Activated B cell treated with CpG ODN at 0.5 μM for 24 hours (primary cell): ENCODE measurements around the gene HIBADH. TPM values are rescaled to one million over a fixed set of nuclear protein-coding genes. Genes with fewer than 3 reads are reported as not detected.

Experiments used
- ATAC-seq: fragments of 200-7000 bp; cut with Tn5 transposase; one replicate; pipeline ENCODE4 v1.10.0; 2021; ENCODE audit warnings: low read depth, mild to moderate bottlenecking, moderate library complexity
- CTCF ChIA-PET: fragments of 350-600 bp; sonication (Branson Sonifier 250); formaldehyde crosslinking; loops from one replicate; lab custom pipeline; 2021; ENCODE audit warnings: antibody characterized with exemption; lab: Charles Lee
- POLR2A ChIA-PET: fragments of 350-600 bp; sonication (Branson Sonifier 250); formaldehyde crosslinking; loops from one replicate; lab custom pipeline; 2021; ENCODE audit warnings: antibody characterized with exemption; lab: Charles Lee
- DNase-seq: peaks from one replicate; pipeline ENCODE4 v3.0.0; 2022
- H3K27ac Mint-ChIP-seq: one replicate; pipeline ENCODE4 v1.8.0; 2020; ENCODE audit warnings: mixed read lengths
- H3K27me3 Mint-ChIP-seq: one replicate; pipeline ENCODE4 v1.8.0; 2021; ENCODE audit warnings: mixed read lengths
- H3K36me3 Mint-ChIP-seq: one replicate; pipeline ENCODE4 v1.8.0; 2021; ENCODE audit warnings: low read depth, mixed read lengths
- H3K4me1 Mint-ChIP-seq: one replicate; pipeline ENCODE4 v1.8.0; 2021; ENCODE audit warnings: mixed read lengths
- H3K4me3 Mint-ChIP-seq: one replicate; pipeline ENCODE4 v1.8.0; 2020; ENCODE audit warnings: mild to moderate bottlenecking, mixed read lengths
- H3K9me3 Mint-ChIP-seq: one replicate; pipeline ENCODE4 v1.8.0; 2020; ENCODE audit warnings: mixed read lengths
- intact Hi-C: fragments of 100-400 bp; cut with micrococcal nuclease; formaldehyde crosslinking; loops from one replicate; pipeline ENCODE4 v1.15.1; 2024
- total RNA-seq: library from RNA; stranded (reverse); gene quantifications from 2 replicates; pipeline ENCODE4 v1.2.3, GENCODE V29; 2022
- TF ChIP-seq, protein P1 (sequence below): fragments of 200-600 bp; IDR thresholded peaks from one replicate; pipeline ENCODE4 v1.8.0; 2022; ENCODE audit warnings: antibody characterized with exemption, mild to moderate bottlenecking

Gene HIBADH
- total RNA-seq, 1 donor from 2014 or later, result 9.8 TPM

DNA sequence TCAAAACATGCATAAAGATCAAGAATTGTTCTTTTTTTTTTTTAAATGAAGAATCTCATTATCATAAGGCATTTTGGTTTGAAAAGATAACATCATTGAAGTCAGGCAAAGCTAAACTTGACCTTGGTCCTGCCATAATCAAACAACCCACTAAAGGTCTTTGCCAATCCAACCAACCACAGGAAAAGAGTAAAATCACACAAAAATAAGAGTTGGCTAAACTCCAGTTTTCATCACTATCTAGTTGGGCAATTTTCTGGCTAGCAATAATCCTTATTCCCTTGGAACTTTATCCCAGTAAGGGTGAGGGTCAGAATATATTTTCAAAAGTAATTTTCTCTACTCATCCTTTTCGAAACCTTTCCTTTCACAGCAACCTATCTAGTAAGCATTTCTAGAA, 62.4 kb downstream of the HIBADH start:
- TF ChIP-seq, protein P1, sequence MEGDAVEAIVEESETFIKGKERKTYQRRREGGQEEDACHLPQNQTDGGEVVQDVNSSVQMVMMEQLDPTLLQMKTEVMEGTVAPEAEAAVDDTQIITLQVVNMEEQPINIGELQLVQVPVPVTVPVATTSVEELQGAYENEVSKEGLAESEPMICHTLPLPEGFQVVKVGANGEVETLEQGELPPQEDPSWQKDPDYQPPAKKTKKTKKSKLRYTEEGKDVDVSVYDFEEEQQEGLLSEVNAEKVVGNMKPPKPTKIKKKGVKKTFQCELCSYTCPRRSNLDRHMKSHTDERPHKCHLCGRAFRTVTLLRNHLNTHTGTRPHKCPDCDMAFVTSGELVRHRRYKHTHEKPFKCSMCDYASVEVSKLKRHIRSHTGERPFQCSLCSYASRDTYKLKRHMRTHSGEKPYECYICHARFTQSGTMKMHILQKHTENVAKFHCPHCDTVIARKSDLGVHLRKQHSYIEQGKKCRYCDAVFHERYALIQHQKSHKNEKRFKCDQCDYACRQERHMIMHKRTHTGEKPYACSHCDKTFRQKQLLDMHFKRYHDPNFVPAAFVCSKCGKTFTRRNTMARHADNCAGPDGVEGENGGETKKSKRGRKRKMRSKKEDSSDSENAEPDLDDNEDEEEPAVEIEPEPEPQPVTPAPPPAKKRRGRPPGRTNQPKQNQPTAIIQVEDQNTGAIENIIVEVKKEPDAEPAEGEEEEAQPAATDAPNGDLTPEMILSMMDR, result no peak
- DNase-seq (no peak), ATAC-seq (no peak)
- intact Hi-C loops, result no loop called here
- ChIA-PET CTCF (no interaction called here), POLR2A (no interaction called here)
- H3K36me3 Mint-ChIP-seq, result peaks cover 4% of the 10 kb centered on the region
- no peaks in the 10 kb centered on the region for H3K9me3 Mint-ChIP-seq
- no peak overlapping the region for H3K4me3 Mint-ChIP-seq
- no peak overlapping the region for H3K27ac Mint-ChIP-seq
- H3K27me3 Mint-ChIP-seq, result no peaks in the 10 kb centered on the region
- no peaks in the 10 kb centered on the region for H3K4me1 Mint-ChIP-seq

DNA sequence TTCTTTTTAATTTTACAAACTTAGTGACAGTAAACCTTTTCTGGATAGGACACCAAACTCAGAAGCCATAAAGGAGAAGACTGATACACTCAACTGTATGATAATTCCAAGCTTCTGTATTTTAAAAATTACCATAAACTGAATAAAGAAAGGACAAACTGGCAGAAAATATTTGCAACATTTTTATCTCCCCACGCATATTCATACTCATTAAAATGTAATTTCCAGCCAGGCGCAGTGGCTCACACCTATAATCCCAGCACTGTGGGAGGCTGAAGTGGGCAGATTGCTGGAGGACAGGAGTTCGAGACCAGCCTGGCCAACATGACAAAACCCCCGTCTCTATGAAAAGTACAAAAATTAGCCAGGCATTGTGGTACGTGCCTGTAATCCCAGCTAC, 67.7 kb downstream of the HIBADH start:
- DNase-seq (no peak), ATAC-seq (no peak)
- no peaks in the 10 kb centered on the region for H3K4me1 Mint-ChIP-seq
- peaks cover 4% of the 10 kb centered on the region for H3K27me3 Mint-ChIP-seq
- H3K9me3 Mint-ChIP-seq, result no peaks in the 10 kb centered on the region
- intact Hi-C loops, result no loop called here
- POLR2A ChIA-PET, result no interaction called here
- H3K4me3 Mint-ChIP-seq, result no peak overlapping the region
- CTCF ChIA-PET, result no interaction called here
- no peak overlapping the region for H3K27ac Mint-ChIP-seq
- TF ChIP-seq, protein P1, result no peak
- peaks cover 10% of the 10 kb centered on the region for H3K36me3 Mint-ChIP-seq

DNA sequence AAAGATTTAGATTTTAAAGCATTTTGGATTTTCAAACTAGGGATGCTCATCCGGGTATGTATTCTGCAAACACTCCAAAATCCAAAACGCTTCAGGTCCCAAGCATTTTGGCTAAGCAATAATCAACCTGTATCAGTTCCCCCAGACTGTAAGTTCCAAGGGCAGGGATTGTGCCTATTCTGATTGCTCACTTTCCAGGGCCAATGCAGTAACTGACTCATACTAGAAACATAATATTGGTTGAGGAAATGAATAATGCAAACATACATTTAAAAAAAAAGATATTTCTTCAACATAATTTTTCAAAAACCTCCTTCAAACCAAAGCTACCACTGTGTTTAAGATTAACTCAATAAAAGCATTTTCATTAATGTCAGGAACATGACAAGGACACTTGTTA, 69.5 kb downstream of the HIBADH start:
- TF ChIP-seq, protein P1, result no peak
- Mint-ChIP-seq H3K27me3 (peaks cover 5% of the 10 kb centered on the region), H3K36me3 (peaks cover 15% of the 10 kb centered on the region), H3K4me3 (no peak overlapping the region), H3K9me3 (no peaks in the 10 kb centered on the region), H3K27ac (no peak overlapping the region), H3K4me1 (no peaks in the 10 kb centered on the region)
- ATAC-seq (no peak), DNase-seq (no peak)
- POLR2A ChIA-PET, result no interaction called here
- intact Hi-C loops, result no loop called here
- CTCF ChIA-PET, result no interaction called here

DNA sequence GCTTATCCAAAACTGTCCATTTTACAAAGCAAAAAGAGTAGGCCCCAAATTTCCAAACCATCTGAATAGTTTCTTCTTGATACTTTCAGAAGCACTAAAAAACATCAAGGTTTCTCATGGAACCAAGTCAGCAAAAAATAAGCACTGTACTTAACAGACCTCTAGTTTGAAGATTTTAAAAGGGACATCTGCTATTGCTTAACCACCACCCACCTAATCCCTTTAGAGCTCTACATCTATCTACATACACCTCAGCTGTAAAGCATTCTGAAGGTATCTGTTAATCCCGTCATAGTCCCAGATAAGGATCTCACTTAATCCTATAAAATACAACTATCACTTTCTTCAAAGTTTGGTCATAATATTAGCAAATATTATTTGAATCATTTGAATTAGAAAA, 72.3 kb downstream of the HIBADH start:
- CTCF ChIA-PET, result no interaction called here
- no peak overlapping the region for H3K27ac Mint-ChIP-seq
- H3K27me3 Mint-ChIP-seq, result peaks cover 13% of the 10 kb centered on the region
- intact Hi-C loops, result no loop called here
- no peak for ATAC-seq
- no peak for DNase-seq
- TF ChIP-seq, protein P1, result no peak
- H3K4me1 Mint-ChIP-seq, result peaks cover 17% of the 10 kb centered on the region
- H3K36me3 Mint-ChIP-seq, result peaks cover 15% of the 10 kb centered on the region
- H3K4me3 Mint-ChIP-seq, result no peak overlapping the region
- no peaks in the 10 kb centered on the region for H3K9me3 Mint-ChIP-seq
- POLR2A ChIA-PET, result no interaction called here

DNA sequence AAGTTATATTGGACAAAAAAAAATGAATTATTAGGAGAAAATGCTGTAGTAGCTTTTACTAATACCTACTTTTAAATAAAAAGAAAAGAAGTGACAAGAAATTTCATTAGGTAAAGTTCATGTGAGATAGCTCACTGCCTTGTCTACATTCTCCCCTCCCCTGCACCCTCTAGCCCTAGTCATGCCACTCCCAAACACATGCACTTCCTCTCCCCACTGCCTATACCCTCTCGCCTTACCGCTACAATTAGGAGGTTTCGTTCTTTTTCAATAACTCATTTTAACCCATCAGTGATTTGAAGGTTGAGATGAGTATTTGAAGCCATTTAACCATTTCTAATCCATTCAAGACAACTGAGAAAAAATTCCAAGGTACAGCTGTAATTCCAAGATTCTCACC, 75.3 kb downstream of the HIBADH start:
- Mint-ChIP-seq H3K9me3 (no peaks in the 10 kb centered on the region), H3K27me3 (peaks cover 13% of the 10 kb centered on the region), H3K36me3 (peaks cover 13% of the 10 kb centered on the region), H3K27ac (no peak overlapping the region), H3K4me1 (peaks cover 17% of the 10 kb centered on the region), H3K4me3 (peak overlapping the region; percentile 46)
- TF ChIP-seq, protein P1, result no peak
- ATAC-seq (peak; percentile 45), DNase-seq (no peak)
- intact Hi-C loops, result loop anchor here (1.0 kb wide), 1 partner anchor 153 kb away; the partner anchor contains the start of gene TAX1BP1
- ChIA-PET CTCF (interaction anchor here (0.8 to 2.4 kb wide), 2 partner anchors 11 to 906 kb away, joined by 3 to 11 read pairs; no protein-coding TSS in a partner anchor), POLR2A (no interaction called here)
